Esophagus squamous epithelium (tissue), 4 donors: ENCODE data around the gene ILRUN.

Source experiments
- CTCF ChIP-seq, 6 experiments: fragments of 450-650 bp in 4 of 6; fragments of 200-600 bp in 2 of 6; sonication (generic) in 2 of 6; IDR thresholded peaks; one replicate each; pipeline ENCODE4 v1.5.1; 2016 to 2019; ENCODE audit warnings: antibody characterized with exemption in 6 of 6, mild to moderate bottlenecking in 4 of 6, moderate library complexity in 4 of 6
- POLR2A ChIP-seq, 4 donors: fragments of 450-650 bp; IDR thresholded peaks; one replicate each; pipeline ENCODE4 v1.6.1; 2017; ENCODE audit warnings: antibody characterized with exemption in 4 of 4, mild to moderate bottlenecking in 4 of 4, moderate library complexity in 3 of 4

GRCh38 chr6:34672657-34673043 is 23.9 kb downstream of the ILRUN start:
- no peak for TF ChIP-seq CTCF (IDR thresholded peaks at IDR 0.05)
- TF ChIP-seq POLR2A (IDR thresholded peaks at IDR 0.05): no peak
